HUES48 (cell line): ENCODE measurements around the gene LHX5.
A peak's percentile ranks its signal among the peaks of the same experiment; 100 is the strongest.
"Not testable (repeated sequence)": the region's sequence is repeated elsewhere in the genome, so short reads cannot be mapped to it uniquely, and the experiment has no call there.

ENCODE experiments used
- H3K27ac ChIP-seq: one replicate; pipeline ENCODE4 v1.7.0; 2013; ENCODE audit warnings: low read depth, low read length, inconsistent platforms
- H3K27me3 ChIP-seq: 2 replicates; pipeline ENCODE4 v1.6.1; 2013; ENCODE audit warnings: mild to moderate bottlenecking, low read length; ENCODE audit not compliant: control insufficient read depth, insufficient read depth
- H3K36me3 ChIP-seq: 2 replicates; pipeline ENCODE4 v1.6.1; 2013; ENCODE audit warnings: low read length; ENCODE audit not compliant: control insufficient read depth, insufficient read depth
- H3K4me1 ChIP-seq: 2 replicates; pipeline ENCODE4 v1.6.1; 2013; ENCODE audit warnings: mild to moderate bottlenecking, low read length; ENCODE audit not compliant: control insufficient read depth, insufficient read depth
- H3K4me3 ChIP-seq: 2 replicates; pipeline ENCODE4 v1.5.1; 2013; ENCODE audit warnings: mild to moderate bottlenecking, low read depth, low read length
- H3K9ac ChIP-seq: 2 replicates; pipeline ENCODE4 v1.6.1; 2013; ENCODE audit warnings: mild to moderate bottlenecking, low read depth, low read length, moderate library complexity
- H3K9me3 ChIP-seq: 2 replicates; pipeline ENCODE4 v1.6.1; 2013; ENCODE audit warnings: low read length; ENCODE audit not compliant: control insufficient read depth, insufficient read depth

Gene LHX5

GRCh38 chr12:113498490-113498889, 26.8 kb upstream of the LHX5 start:
- no peaks in the 10 kb centered on the region for H3K36me3 ChIP-seq
- no peak overlapping the region for H3K4me3 ChIP-seq
- no peaks in the 10 kb centered on the region for H3K9me3 ChIP-seq
- no peak overlapping the region for H3K27ac ChIP-seq
- no peak overlapping the region for H3K9ac ChIP-seq
- H3K27me3 ChIP-seq = no peaks in the 10 kb centered on the region
- peaks cover 19% of the 10 kb centered on the region for H3K4me1 ChIP-seq

DNA sequence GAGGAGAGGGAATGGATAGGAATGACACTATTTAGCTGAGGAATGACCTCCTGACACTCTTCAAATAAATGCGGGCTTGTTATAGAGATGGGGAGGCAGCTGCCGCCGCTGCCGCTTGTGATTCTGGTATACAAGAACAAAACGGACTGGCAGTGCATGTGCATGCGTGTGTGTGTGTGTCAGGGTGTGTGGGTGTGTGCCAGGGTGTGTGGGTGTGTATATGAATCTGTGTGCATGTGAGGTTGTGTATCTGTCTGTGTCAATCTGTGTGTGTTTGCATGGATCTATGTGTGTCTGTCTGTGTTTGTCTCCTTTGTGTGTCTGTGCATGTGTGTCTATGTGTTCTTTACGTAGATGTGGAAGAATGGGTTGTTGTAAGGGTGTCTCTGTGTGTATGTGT, 26.0 kb upstream of the LHX5 start:
- Histone ChIP-seq H3K36me3 (no peaks in the 10 kb centered on the region), H3K9ac (no peak overlapping the region), H3K9me3 (no peaks in the 10 kb centered on the region), H3K4me1 (peaks cover 19% of the 10 kb centered on the region), H3K4me3 (no peak overlapping the region), H3K27me3 (no peaks in the 10 kb centered on the region), H3K27ac (no peak overlapping the region)

- H3K4me3 ChIP-seq, H3K9ac ChIP-seq: not testable (repeated sequence)
Measured at GRCh38 chr12:113495941-113496340, 24.3 kb upstream of the LHX5 start.

GRCh38 chr12:113488322-113488721, 16.7 kb upstream of the LHX5 start:
- Histone ChIP-seq H3K27ac (no peak overlapping the region), H3K4me1 (peaks cover 23% of the 10 kb centered on the region), H3K9ac (no peak overlapping the region), H3K9me3 (no peaks in the 10 kb centered on the region; the same call in 1 of the 2 replicates), H3K36me3 (no peaks in the 10 kb centered on the region), H3K4me3 (no peak overlapping the region), H3K27me3 (peaks cover 37% of the 10 kb centered on the region)

More at GRCh38 chr12:113495941-113496340, 24.3 kb upstream of the LHX5 start:
- not testable (repeated sequence) for H3K27ac ChIP-seq, H3K36me3 ChIP-seq, H3K27me3 ChIP-seq, H3K4me1 ChIP-seq, H3K9me3 ChIP-seq

DNA sequence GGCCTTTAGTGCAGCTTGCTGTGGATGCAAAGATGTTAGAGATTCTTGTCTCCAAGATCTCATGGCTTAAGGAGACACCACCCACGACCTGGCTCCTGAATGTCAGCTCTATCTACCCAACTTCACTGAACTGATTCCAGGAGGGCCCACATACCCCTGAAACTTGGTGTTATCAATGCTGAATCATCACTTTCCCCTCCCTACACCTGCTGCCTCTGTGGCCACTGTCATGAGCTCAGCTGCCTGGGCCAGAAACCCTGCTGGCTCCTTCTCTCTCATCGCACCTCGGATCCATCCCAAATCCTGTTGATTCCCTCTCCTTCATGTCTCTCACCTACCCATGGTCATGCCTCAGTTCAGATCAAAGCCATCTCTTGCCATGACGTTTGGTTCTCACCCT, 15.1 kb upstream of the LHX5 start:
- H3K4me3 ChIP-seq = no peak overlapping the region
- no peak overlapping the region for H3K9ac ChIP-seq
- no peak overlapping the region for H3K27ac ChIP-seq
- no peaks in the 10 kb centered on the region for H3K36me3 ChIP-seq
- H3K9me3 ChIP-seq = no peaks in the 10 kb centered on the region
- peaks cover 51% of the 10 kb centered on the region for H3K27me3 ChIP-seq
- peaks cover 38% of the 10 kb centered on the region for H3K4me1 ChIP-seq

- H3K27ac ChIP-seq = peak overlapping the region; percentile 23
- peaks cover 65% of the 10 kb centered on the region for H3K27me3 ChIP-seq
- no peak overlapping the region for H3K4me3 ChIP-seq
- no peaks in the 10 kb centered on the region for H3K36me3 ChIP-seq
- H3K9ac ChIP-seq = no peak overlapping the region
- no peaks in the 10 kb centered on the region for H3K9me3 ChIP-seq
- peaks cover 48% of the 10 kb centered on the region for H3K4me1 ChIP-seq
Measured at GRCh38 chr12:113485330-113485729, 13.7 kb upstream of the LHX5 start.

- no peaks in the 10 kb centered on the region for H3K9me3 ChIP-seq
- H3K27ac ChIP-seq = no peak overlapping the region
- H3K27me3 ChIP-seq = peaks cover 89% of the 10 kb centered on the region
- H3K36me3 ChIP-seq = no peaks in the 10 kb centered on the region
- no peak overlapping the region for H3K4me3 ChIP-seq
- no peak overlapping the region for H3K9ac ChIP-seq
- peaks cover 74% of the 10 kb centered on the region for H3K4me1 ChIP-seq
Measured at GRCh38 chr12:113482334-113482733, 10.7 kb upstream of the LHX5 start.

GRCh38 chr12:113480336-113480971, 8.8 kb upstream of the LHX5 start:
- Histone ChIP-seq H3K36me3 (no peaks in the 10 kb centered on the region), H3K4me3 (no peak overlapping the region), H3K4me1 (peaks cover 75% of the 10 kb centered on the region), H3K9ac (no peak overlapping the region), H3K27ac (no peak overlapping the region), H3K9me3 (no peaks in the 10 kb centered on the region), H3K27me3 (peaks cover 91% of the 10 kb centered on the region)

GRCh38 chr12:113479590-113480335, 8.1 kb upstream of the LHX5 start:
- H3K4me3 ChIP-seq = peak overlapping the region; percentile 60
- no peaks in the 10 kb centered on the region for H3K36me3 ChIP-seq
- H3K27me3 ChIP-seq = peaks cover 92% of the 10 kb centered on the region
- peaks cover 74% of the 10 kb centered on the region for H3K4me1 ChIP-seq
- H3K9me3 ChIP-seq = no peaks in the 10 kb centered on the region
- no peak overlapping the region for H3K27ac ChIP-seq
- H3K9ac ChIP-seq = no peak overlapping the region

DNA sequence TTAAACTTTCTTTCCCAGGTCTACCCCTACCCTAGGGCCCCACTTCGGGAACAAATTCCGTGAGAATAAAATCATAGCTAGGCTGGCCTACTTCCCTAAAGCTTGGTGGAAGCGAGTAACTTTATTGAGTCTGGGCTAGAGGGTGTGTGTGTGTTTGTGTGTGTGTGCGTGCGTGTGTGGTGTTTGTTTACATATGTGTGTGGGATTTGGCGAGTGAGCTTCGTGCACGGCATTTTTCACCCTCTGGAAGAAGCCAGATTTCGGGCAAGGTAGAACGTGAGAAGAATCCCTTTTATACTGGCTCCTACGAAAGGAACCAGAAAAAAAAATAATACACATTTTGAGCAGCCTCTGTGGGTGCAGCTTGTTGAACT, 7.5 kb upstream of the LHX5 start:
- Histone ChIP-seq H3K36me3 (no peaks in the 10 kb centered on the region), H3K27ac (peak overlapping the region; percentile 44), H3K4me1 (peaks cover 72% of the 10 kb centered on the region), H3K4me3 (peak overlapping the region; percentile 60), H3K9me3 (no peaks in the 10 kb centered on the region), H3K27me3 (peaks cover 92% of the 10 kb centered on the region), H3K9ac (0 out of 2 replicates have a peak overlapping the region, but pooled peaks have one; percentile 1)

DNA sequence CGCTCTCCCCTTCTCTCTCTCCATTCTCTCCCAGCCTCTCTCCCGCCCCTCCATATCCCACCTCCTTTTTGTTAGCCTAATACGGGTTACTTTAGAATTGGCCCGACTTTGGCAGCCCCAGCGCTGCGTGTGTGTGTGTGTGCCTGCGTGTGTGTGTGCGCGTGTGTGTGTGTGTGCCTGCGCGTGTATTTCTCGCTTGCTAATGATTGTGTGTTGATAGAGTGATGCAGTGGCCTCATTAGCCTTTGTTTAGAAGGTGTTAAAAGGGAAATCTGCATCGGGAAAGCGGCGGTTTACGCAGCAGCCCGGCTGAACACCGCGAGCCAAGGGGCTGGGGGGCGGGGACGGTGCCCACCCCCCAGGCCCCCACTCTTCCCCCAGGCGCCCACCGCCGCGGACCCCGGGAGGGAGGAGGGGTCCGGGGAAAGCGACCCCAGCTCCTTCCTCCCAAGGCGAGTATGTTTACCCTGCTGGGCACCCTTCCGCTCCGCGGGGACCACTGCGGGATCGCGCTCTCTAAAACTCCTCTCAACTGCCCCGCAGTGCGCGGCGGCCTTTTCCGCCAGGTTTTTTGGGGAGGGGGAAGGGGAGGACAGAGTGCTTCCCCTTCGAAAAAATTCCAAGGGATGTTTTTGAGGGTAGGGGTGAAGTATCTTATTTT, 6.8 kb upstream of the LHX5 start:
- Histone ChIP-seq H3K9ac (no peak overlapping the region), H3K36me3 (no peaks in the 10 kb centered on the region), H3K27me3 (peaks cover 95% of the 10 kb centered on the region), H3K9me3 (no peaks in the 10 kb centered on the region), H3K4me1 (peaks cover 67% of the 10 kb centered on the region), H3K4me3 (peak overlapping the region; percentile 60), H3K27ac (peak overlapping the region; percentile 44)
